Stimulated activated CD8-positive, alpha-beta memory T cell treated with anti-CD3 and anti-CD28 coated beads, Interleukin-4, amount 100 ng/mL, for 24 hours (primary cell): ENCODE measurements around the gene KCNK7.
"Not testable (repeated sequence)": the region's sequence is repeated elsewhere in the genome, so short reads cannot be mapped to it uniquely, and the experiment has no call there.

Experiments used
- DNase-seq: peaks from one replicate; pipeline ENCODE4 v3.0.0-alpha.2; 2020; ENCODE audit warnings: low read depth

Gene KCNK7

GRCh38 chr11:65595543-65596281 lies at the start of gene KCNK7:
Gene KCNK7 (minus strand): TSS chr11:65595800. CDS start chr11:65595772, 28 bp downstream.
- DNase-seq: no peak

GRCh38 chr11:65644837-65645236 lies 49.2 kb upstream of the KCNK7 start:
- no peak for DNase-seq

GRCh38 chr11:65643971-65644370 lies 48.4 kb upstream of the KCNK7 start:
- DNase-seq: no peak

- DNase-seq: no peak
Observed at GRCh38 chr11:65642014-65642671, 46.5 kb upstream of the KCNK7 start.

GRCh38 chr11:65641297-65642013 lies 45.9 kb upstream of the KCNK7 start:
- DNase-seq: no peak

GRCh38 chr11:65640483-65641296 lies 45.1 kb upstream of the KCNK7 start:
- DNase-seq: no peak

GRCh38 chr11:65639623-65640482 lies 44.3 kb upstream of the KCNK7 start:
- no peak for DNase-seq

GRCh38 chr11:65639228-65639597 lies 43.6 kb upstream of the KCNK7 start:
- not testable (repeated sequence) for DNase-seq

GRCh38 chr11:65637794-65638419 lies 42.3 kb upstream of the KCNK7 start, which contains the start of gene SIPA1:
Gene SIPA1 (plus strand): TSS chr11:65638101. CDS start chr11:65640922, 2,821 bp downstream.
- DNase-seq: peak; percentile 64

- DNase-seq: no peak
Observed at GRCh38 chr11:65637032-65637557, 41.5 kb upstream of the KCNK7 start.

GRCh38 chr11:65636108-65637031 lies 40.8 kb upstream of the KCNK7 start:
- DNase-seq: no peak

GRCh38 chr11:65634905-65635731 lies 39.5 kb upstream of the KCNK7 start:
- DNase-seq: no peak

- no peak for DNase-seq
Observed at GRCh38 chr11:65634440-65634839, 38.8 kb upstream of the KCNK7 start.

- DNase-seq: no peak
Observed at GRCh38 chr11:65634109-65634436, 38.5 kb upstream of the KCNK7 start.

- DNase-seq: no peak
Observed at GRCh38 chr11:65633390-65634108, 37.9 kb upstream of the KCNK7 start.

- DNase-seq: no peak
Observed at GRCh38 chr11:65630215-65630614, 34.6 kb upstream of the KCNK7 start.

GRCh38 chr11:65629579-65629978 lies 34.0 kb upstream of the KCNK7 start:
- no peak for DNase-seq

- DNase-seq: no peak
Observed at GRCh38 chr11:65627202-65627601, 31.6 kb upstream of the KCNK7 start.
